Measurements from ENCODE around the gene AZU1.

AZU1 gene, protein sequence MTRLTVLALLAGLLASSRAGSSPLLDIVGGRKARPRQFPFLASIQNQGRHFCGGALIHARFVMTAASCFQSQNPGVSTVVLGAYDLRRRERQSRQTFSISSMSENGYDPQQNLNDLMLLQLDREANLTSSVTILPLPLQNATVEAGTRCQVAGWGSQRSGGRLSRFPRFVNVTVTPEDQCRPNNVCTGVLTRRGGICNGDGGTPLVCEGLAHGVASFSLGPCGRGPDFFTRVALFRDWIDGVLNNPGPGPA

DNA sequence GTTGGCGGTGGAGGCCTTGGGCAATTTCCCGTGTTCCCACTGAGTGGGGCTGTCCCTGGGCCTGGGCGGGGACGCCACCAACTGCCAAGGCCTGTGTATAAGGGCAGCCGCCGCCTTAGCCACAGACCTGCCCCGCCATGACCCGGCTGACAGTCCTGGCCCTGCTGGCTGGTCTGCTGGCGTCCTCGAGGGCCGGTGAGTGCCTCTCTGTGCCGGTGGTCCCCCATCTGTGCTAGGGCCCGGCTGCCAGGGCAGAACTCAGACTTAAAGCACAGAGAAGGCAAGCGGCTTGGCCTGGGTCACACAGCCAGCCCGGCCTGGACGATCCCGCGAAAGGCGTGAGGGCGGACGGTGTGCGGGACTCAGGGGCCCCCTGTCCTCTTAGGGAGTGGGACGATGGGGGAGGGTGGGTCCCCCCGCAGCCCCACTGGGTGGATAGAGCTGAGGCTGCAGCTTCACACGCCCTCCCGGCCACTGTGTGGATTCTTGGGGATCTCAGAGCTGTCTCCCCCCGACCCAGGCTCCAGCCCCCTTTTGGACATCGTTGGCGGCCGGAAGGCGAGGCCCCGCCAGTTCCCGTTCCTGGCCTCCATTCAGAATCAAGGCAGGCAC is at the start of gene AZU1:
Gene AZU1 (plus strand): TSS at position 128 of the 612 bp plus-strand sequence. CDS start 10 bp downstream, at position 138.
- no peak for DNase-seq (ENCODE audit: low spot score)

DNA sequence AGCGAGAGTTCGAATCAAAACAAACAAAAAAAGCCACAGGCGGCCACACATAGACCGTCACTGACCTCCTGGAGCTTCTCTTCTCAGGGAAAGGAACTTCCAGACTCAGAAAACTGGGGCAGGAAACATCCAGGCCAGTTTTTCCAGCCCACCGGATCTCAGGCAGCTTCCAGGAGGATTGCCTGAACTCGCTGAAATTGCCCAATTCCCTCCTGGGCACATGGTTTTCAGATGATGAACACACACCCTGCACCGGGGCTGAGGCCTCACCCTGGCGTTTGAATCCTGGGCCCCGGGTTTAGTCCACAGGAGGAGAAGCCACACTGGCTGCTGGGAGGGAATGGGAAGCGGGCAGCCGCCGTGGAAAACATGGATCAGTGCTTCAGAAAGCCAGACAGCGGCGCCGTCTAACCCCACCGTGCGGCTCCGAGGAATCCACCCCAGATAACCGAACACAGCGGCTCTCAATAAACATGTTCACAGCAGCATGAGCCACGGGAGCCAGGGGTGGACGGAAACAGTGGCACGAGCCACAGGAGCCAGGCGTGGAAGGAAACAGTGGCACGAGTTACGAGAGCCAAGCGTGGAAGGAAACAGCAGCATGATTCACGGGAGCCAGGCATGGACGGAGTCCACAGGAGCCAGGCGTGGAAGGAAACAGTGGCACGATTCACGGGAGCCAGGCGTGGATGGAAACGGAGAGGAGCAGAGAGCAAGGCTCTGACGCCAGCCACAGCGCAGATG is 48.6 kb upstream of the AZU1 start:
- no peak for DNase-seq (ENCODE audit: low spot score)

GRCh38 chr19:780935-781334 is 46.7 kb upstream of the AZU1 start:
- no peak for DNase-seq (ENCODE audit: low spot score)

- DNase-seq (ENCODE audit: low spot score): no peak
Observed at GRCh38 chr19:781800-782184, 45.8 kb upstream of the AZU1 start.

DNA sequence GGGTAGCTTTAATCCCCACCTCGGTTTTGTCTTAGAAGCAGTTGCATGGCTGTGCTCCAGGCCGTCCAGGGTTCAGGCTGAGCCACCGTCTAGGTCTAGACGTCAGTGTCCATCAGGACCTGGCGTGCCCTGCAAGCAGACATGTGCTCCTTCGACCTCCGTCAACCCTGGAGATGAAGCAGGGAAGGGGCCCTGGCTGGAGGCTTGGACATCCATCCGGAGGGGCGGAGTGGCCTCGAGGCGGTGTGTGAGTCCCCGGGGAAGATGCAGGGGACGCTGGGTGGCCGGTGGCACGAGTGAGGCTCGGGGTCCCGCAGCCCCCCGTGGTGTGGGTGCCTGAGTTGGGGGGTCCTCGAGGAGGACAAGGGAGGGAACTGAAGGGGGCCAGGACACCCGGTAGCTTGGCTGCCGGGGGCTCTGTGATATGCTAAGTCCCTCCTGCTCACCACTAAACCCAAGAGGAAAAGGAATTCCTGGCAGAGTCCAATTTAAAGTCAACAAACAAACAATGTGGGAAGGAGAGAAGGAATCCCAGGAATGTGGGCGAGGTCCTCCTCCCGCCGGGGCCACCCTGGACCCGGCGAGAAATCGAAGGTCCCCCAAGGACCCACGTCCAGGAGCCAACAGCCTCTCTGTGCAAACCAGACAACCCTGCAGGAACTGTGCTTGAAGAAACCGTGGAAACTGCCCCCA is 45.3 kb upstream of the AZU1 start:
- DNase-seq (ENCODE audit: low spot score): no peak

- DNase-seq (ENCODE audit: low spot score): no peak
Observed at GRCh38 chr19:782878-783668, 44.6 kb upstream of the AZU1 start.

DNA sequence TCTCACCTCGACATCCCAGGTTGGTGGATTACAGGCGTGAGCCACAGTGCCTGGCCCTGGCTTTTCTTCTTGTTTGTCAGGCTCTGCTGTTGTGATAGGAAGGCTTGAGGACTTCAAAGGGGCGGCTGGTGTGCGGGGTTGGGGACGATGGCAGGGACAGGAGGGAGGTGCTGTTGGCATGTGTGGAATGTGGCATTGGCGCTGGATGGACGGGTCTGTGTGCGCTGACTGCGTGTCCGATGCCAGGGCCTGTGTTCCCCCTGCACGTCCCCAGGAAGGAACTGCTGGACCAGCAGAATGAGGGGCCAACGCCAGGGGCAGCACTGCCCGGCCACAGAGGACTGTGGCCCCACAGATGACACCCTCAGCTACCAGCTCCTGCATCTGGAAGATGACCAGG is 43.1 kb upstream of the AZU1 start:
- no peak for DNase-seq (ENCODE audit: low spot score)

DNA sequence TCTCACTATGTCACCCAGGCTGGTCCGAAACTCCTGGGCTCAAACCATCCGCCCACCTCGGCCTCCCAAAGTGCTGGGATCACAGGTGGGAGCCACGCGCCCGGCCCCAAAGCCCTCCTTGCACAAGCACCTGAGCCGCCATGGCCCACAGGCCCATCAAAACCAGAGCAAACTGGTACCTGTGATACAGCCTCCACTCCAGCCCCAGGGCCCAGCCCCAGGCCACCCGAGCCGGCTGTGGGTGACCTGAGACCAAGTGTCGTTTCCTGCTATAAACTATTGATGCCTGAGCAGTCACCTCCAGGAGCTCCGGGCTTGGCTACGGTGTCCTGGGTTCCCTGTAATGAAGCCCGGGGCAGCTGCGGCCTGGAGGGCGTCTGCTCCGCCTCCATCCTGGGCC is 40.1 kb upstream of the AZU1 start:
- DNase-seq (ENCODE audit: low spot score): no peak

- no peak for DNase-seq (ENCODE audit: low spot score)
Observed at GRCh38 chr19:788686-788982, 39.0 kb upstream of the AZU1 start.

DNA sequence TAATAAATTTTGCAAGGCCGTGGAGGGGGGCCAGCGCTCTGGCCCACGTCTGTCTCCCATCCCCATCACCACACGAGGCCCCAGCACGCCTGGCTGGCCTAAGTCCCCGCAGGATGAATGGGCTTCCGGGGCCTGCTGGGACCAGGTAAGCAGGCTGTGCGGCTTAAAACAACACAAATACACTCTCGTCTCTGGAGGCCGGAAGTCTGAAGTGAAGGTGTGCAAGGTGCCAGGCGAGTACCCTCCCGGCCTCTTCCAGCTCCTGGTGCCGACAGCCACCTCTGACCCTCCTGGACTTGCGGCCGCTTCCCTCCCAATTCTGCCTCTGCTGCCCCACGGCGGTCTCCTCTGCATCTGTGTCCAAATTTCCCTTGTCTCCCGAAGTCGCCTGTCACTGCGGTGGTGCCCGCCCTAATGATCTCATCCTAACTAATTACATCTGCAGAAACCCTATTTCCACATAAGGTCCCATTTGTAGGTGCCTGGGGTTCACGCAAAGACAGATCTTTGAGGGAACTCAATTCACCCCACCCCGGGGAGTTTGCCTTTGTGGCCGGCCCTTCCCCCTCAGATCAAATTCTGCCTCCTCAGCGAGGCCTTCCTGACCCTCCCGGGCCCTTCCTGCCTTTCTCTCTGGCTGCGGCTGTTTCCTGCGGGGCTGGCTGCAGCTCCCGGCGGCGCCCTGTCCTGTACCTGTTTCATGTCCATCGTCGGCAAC is 38.5 kb upstream of the AZU1 start:
- no peak for DNase-seq (ENCODE audit: low spot score)

DNA sequence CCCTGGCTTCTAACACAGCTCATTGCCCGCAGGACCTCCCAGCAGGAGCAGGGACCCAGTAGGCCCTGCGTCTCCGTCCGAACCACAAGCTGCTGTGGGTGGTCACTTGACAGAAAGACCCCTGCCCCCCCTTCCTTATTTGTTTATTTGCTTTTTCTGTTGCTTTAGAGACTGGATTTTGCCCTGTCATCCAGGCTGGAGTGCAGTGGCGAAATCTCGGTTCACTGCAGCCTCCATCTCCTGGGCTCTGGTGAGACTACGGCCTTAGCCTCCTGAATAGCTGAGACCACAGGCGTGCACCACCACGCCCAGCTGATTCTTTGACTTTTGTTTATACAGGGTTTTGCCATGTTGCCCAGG is 38.0 kb upstream of the AZU1 start:
- DNase-seq (ENCODE audit: low spot score): no peak

DNA sequence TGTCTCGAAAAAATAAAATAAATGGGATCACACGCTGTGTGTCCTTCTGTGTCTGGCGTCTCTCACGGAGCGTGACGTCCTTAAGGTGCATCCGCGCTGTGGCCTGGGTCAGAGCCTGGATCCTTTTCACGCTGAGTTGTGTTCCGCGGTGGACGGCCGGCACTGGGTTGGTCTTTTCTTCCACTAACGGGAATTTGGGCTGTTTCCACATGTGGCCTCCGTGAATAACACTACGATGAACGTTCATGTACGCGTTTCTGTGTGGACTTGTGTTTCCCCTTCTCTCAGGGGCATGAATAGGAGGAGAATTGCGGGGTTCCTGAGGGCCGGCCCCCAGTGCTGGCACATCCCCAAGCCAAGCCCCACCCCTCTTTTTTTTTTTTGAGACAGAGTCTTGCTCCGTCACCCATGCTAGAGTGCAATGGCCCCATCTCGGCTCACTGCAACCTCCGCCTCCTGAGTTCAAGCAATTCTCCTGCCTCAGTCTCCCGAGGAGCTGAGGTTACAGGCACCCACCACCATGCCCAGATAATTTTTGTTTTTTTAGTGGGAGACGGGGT is 36.5 kb upstream of the AZU1 start:
- no peak for DNase-seq (ENCODE audit: low spot score)

DNA sequence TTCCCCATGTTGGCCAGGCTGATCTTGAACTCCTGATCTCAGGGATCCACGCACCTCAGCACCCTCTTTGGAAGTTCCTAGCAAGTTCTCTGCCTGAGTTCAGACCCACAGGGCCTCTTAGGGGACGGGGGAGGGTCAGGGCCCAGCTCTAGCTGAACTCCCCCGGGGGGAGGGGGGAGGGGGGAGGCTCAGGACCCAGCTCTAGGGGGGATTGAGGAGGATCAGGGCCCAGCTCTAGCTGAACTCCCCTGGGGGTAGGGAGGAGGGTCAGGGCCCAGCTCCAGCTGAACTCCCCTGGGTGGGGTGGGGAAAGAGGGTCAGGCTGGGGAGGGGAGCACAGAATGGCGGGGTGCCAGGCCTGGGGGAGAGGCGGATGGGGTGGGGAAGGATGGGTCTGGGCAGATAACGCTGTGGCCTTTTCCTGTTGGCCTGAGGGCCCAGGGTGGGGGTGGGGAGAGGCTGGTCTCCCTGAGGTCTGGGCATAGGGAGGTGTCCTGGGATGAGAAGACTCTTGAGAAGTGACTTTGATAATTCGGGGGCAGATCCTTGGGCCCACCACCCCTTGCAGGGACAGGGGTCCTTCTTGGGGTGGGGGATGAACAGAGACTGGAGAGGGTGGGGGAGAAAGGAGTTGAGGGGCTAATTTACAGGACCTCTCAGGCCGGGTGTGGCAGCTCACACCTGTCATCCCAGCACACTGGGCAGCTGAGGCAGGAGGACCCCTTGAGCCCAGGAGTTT is 35.9 kb upstream of the AZU1 start:
- DNase-seq (ENCODE audit: low spot score): no peak

DNA sequence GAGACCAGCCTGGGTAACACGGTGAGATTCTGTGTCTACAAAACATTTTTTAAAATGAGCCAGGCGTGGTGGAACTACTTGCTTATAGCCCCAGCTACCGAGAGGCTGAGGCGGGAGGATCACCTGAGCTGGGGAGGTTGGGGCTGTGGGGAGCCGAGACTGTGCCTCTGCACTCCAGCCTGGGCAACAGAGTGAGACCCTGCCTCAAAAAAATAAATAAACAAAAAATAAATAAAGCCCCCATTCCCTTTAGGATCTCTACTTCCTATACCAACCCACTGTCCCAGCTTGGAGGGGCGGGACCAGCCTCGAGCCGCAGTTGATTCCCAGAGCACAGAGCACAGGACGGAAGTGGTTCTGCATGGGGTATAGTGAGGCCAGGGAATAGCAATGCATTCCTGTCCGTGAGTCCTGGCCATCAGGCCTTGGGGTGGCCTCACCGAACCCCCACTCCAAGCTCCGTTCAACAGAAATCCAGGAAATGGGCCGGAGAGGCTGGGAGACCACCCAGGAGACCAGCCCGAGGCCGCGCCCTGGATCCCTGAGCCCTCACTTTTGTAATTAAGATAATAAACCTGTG is 35.2 kb upstream of the AZU1 start:
- DNase-seq (ENCODE audit: low spot score): no peak

DNA sequence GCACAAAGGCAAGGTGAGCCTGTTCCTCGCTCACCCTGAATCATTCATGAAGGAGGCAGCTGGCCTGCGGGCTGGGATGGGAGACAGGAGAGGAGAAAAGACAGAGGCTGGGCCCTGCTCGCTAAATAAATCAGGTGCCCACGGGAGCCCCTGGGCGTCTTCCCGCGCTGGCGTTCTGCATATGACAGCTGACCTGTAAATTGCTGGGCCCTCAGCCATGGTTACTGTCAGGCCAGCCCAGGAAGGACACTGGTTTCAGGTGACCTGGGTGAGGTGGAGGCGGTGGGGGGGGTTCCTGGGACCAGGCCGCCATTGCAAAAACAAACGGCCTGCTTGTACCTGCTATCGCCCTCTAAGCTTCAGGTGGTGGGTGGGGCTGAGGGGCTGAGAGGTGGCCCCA is 33.8 kb upstream of the AZU1 start:
- DNase-seq (ENCODE audit: low spot score): no peak

- no peak for DNase-seq (ENCODE audit: low spot score)
Observed at GRCh38 chr19:795073-795611, 32.5 kb upstream of the AZU1 start.

- no peak for DNase-seq (ENCODE audit: low spot score)
Observed at GRCh38 chr19:795691-796581, 31.7 kb upstream of the AZU1 start.

- peak; percentile 96 for DNase-seq (ENCODE audit: low spot score)
Observed at GRCh38 chr19:796692-797527, 30.7 kb upstream of the AZU1 start, which contains the start of gene PTBP1. Gene PTBP1, plus strand, starts transcription at chr19:797452. Its CDS starts 46 bp downstream, at chr19:797498.

Measured in COLO829 (cell line).